Hepatocyte (in vitro differentiated cells): Measurements from ENCODE around the gene ANKRD55.

Experiments used
- EZH2 ChIP-seq: fragments of 200-600 bp; sonication (generic); IDR thresholded peaks from 2 replicates; pipeline ENCODE4 v1.6.1; 2016; ENCODE audit warnings: antibody characterized with exemption, mild to moderate bottlenecking, borderline replicate concordance
- TF ChIP-seq, protein P1 (sequence below): fragments of 200-600 bp; sonication (generic); IDR thresholded peaks from 2 replicates; pipeline ENCODE4 v1.5.1; 2016; ENCODE audit warnings: antibody characterized with exemption, mild to moderate bottlenecking; ENCODE audit not compliant: poor library complexity

DNA sequence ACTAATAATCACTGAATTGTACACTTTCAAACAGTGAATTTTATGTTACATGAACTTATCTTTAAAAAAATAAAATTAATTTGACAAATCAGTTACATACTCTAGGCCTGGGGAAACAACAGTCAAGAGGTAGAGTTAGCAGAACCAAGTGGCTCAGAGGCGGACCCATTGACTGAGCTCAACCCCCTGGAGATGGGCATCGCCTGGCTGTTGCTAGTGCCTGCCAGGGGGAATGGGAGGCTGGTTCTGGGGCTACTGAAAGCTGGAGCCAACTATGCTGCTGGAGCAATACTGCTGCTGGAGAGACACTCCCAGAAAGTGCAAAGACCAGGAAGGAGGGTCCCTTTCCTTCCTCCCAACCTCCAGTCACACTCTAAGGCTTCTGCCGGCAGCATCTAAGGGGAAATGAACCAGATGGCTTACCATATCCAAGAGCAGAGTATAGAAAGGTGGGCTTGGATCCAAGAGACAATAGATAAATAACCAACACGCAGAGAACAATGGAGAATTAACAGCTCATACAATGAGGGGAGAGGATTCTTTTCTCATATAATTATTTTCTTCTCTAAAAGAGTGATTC lies 40.3 kb upstream of the ANKRD55 start:
- TF ChIP-seq, protein P1, sequence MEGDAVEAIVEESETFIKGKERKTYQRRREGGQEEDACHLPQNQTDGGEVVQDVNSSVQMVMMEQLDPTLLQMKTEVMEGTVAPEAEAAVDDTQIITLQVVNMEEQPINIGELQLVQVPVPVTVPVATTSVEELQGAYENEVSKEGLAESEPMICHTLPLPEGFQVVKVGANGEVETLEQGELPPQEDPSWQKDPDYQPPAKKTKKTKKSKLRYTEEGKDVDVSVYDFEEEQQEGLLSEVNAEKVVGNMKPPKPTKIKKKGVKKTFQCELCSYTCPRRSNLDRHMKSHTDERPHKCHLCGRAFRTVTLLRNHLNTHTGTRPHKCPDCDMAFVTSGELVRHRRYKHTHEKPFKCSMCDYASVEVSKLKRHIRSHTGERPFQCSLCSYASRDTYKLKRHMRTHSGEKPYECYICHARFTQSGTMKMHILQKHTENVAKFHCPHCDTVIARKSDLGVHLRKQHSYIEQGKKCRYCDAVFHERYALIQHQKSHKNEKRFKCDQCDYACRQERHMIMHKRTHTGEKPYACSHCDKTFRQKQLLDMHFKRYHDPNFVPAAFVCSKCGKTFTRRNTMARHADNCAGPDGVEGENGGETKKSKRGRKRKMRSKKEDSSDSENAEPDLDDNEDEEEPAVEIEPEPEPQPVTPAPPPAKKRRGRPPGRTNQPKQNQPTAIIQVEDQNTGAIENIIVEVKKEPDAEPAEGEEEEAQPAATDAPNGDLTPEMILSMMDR, result no peak
- no peak for TF ChIP-seq EZH2
